ENCODE measurements around the gene CMTM5. TPM values are rescaled to one million over a fixed set of nuclear protein-coding genes. Genes with fewer than 3 reads are reported as not detected.

The CMTM5 gene, protein sequence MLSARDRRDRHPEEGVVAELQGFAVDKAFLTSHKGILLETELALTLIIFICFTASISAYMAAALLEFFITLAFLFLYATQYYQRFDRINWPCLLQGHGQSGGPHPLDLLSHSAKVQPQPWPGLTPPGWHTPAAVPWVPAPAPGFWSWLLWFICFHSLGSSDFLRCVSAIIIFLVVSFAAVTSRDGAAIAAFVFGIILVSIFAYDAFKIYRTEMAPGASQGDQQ
- 4.1 TPM for polyA plus RNA-seq (2013, experiment 1 of 2)
- polyA plus RNA-seq (2013, experiment 2 of 2), result 3.4 TPM

DNA sequence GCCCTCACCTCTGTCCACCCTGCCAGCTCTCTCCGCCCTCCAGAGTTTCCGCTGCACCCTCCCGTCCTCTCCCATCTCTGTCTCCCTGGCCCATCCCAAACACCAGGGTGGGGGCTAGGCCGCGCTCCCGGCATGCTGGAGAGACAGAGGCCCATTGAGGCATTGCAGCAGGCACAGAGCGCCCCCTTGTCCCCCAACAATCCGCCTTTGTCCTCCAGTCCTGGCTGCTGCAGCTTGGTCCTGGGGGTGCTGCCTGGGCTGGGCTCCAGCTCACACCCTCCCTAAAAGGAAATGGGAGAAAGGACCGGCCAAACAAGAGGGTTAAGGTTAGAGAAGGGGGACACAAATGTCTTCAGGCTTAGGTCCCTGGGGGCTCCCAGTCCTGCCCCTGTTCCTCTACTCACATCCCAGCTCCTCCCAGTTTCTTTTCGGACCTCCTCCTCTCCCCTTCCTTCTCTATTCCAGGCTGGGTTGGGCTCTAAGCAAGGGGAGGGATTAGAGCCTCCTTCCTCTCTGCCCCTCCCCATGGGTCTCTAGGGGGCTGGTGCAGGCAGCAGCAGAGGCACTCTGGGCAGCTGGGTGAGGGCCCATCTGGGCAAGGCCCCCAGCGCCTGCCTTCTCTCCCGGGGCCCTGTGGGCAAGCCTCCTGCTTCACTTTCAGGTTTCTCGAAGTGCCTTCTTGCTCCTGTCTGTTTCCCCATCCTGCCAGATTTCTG, at the start of gene CMTM5:
CMTM5 (plus strand) TSS at position 565 of the 716 bp plus-strand sequence. CDS start 206 bp downstream, outside the sequence.
- Histone ChIP-seq H3K9me3 (ENCODE audit: control insufficient read depth, low read length) (no peaks in the 10 kb centered on the region), H3K27ac (ENCODE audit: low read depth, low read length, severe bottlenecking) (no peak within 1 kb of the TSS), H3K4me3 (ENCODE audit: extremely low read depth, insufficient read depth, low read length, poor library complexity, severe bottlenecking) (no peak within 1 kb of the TSS), H3K36me3 (ENCODE audit: control insufficient read depth, insufficient read depth, low read length) (no peaks in the 10 kb centered on the region), H3K4me1 (ENCODE audit: control insufficient read depth, insufficient read depth, low read length, poor library complexity, severe bottlenecking) (no peaks in the 10 kb centered on the region)
- 66 to 79% methylated on average over 9 to 11 of the region's 13 CpGs for WGBS, 2 experiments (ENCODE audit: insufficient coverage in 2 of 2)

- Histone ChIP-seq H3K9me3 (ENCODE audit: control insufficient read depth, low read length) (no peaks in the 10 kb centered on the region), H3K4me1 (ENCODE audit: control insufficient read depth, insufficient read depth, low read length, poor library complexity, severe bottlenecking) (peaks cover 6% of the 10 kb centered on the region), H3K36me3 (ENCODE audit: control insufficient read depth, insufficient read depth, low read length) (peaks cover 31% of the 10 kb centered on the region), H3K4me3 (ENCODE audit: extremely low read depth, insufficient read depth, low read length, poor library complexity, severe bottlenecking) (no peak overlapping the region), H3K27ac (ENCODE audit: low read depth, low read length, severe bottlenecking) (no peak overlapping the region)
- WGBS, 2 experiments (ENCODE audit: insufficient coverage in 2 of 2), result 69 to 100% methylated on average over 1 to 3 of the region's 4 CpGs
Measured at GRCh38 chr14:23327947-23328744, 48.7 kb upstream of the CMTM5 start.

- WGBS, 2 experiments (ENCODE audit: insufficient coverage in 2 of 2), result 100% methylated on average over 1 to 3 of the region's 5 CpGs
- H3K36me3 ChIP-seq (ENCODE audit: control insufficient read depth, insufficient read depth, low read length), result no peaks in the 10 kb centered on the region
- H3K27ac ChIP-seq (ENCODE audit: low read depth, low read length, severe bottlenecking), result no peak overlapping the region
- H3K4me3 ChIP-seq (ENCODE audit: extremely low read depth, insufficient read depth, low read length, poor library complexity, severe bottlenecking), result no peak overlapping the region
- peaks cover 15% of the 10 kb centered on the region for H3K9me3 ChIP-seq (ENCODE audit: control insufficient read depth, low read length)
- H3K4me1 ChIP-seq (ENCODE audit: control insufficient read depth, insufficient read depth, low read length, poor library complexity, severe bottlenecking), result no peaks in the 10 kb centered on the region
Measured at GRCh38 chr14:23335623-23336022, 41.2 kb upstream of the CMTM5 start.

DNA sequence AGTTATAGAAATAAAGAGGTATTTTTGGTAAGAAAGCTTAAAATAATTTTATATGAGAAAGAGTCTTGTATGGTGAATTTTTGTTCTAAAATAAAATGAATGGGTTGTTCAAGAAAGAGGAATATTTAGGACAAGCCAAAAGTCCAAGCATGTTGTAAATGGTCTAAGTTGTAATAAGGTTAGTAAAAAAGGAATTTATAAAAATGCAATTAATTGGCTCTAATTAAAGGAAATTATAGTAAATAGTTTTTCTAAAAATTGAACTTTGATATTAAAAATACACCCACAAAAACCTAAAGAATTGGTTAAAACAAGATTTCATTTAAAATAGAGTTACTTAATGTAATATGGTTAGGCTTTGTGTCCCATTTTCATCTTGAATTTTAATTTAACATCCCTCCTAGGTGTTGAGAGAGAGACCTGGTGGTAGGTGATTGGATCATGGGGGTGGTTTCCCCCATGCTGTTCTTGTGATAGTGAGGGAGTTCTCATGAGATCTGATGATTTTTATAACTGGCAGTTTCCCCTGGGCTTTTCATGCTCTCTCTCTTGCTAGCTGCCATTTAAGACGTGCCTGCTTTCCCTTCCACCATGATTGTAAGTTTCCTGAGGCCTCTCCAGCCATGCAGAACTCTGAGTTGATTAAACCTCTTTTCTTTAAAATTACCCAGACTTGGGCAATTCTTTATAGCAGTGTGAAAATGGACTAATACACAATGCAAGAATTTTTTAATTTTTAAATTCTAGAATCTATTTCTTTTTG, 37.2 kb upstream of the CMTM5 start:
- H3K27ac ChIP-seq (ENCODE audit: low read depth, low read length, severe bottlenecking), result no peak overlapping the region
- 91% methylated on average over 1 of the region's 1 CpG; no CpG with 5 or more reads in 1 of the 2 experiments for WGBS, 2 experiments (ENCODE audit: insufficient coverage in 2 of 2)
- no peak overlapping the region for H3K4me3 ChIP-seq (ENCODE audit: extremely low read depth, insufficient read depth, low read length, poor library complexity, severe bottlenecking)
- no peaks in the 10 kb centered on the region for H3K36me3 ChIP-seq (ENCODE audit: control insufficient read depth, insufficient read depth, low read length)
- H3K9me3 ChIP-seq (ENCODE audit: control insufficient read depth, low read length), result peaks cover 24% of the 10 kb centered on the region
- no peaks in the 10 kb centered on the region for H3K4me1 ChIP-seq (ENCODE audit: control insufficient read depth, insufficient read depth, low read length, poor library complexity, severe bottlenecking)

GRCh38 chr14:23344481-23344880, 32.4 kb upstream of the CMTM5 start:
- no peak overlapping the region for H3K27ac ChIP-seq (ENCODE audit: low read depth, low read length, severe bottlenecking)
- H3K4me3 ChIP-seq (ENCODE audit: extremely low read depth, insufficient read depth, low read length, poor library complexity, severe bottlenecking), result no peak overlapping the region
- H3K36me3 ChIP-seq (ENCODE audit: control insufficient read depth, insufficient read depth, low read length), result peaks cover 4% of the 10 kb centered on the region
- 75 to 92% methylated on average over 1 of the region's 3 CpGs for WGBS, 2 experiments (ENCODE audit: insufficient coverage in 2 of 2)
- peaks cover 4% of the 10 kb centered on the region for H3K4me1 ChIP-seq (ENCODE audit: control insufficient read depth, insufficient read depth, low read length, poor library complexity, severe bottlenecking)
- peaks cover 18% of the 10 kb centered on the region for H3K9me3 ChIP-seq (ENCODE audit: control insufficient read depth, low read length)

DNA sequence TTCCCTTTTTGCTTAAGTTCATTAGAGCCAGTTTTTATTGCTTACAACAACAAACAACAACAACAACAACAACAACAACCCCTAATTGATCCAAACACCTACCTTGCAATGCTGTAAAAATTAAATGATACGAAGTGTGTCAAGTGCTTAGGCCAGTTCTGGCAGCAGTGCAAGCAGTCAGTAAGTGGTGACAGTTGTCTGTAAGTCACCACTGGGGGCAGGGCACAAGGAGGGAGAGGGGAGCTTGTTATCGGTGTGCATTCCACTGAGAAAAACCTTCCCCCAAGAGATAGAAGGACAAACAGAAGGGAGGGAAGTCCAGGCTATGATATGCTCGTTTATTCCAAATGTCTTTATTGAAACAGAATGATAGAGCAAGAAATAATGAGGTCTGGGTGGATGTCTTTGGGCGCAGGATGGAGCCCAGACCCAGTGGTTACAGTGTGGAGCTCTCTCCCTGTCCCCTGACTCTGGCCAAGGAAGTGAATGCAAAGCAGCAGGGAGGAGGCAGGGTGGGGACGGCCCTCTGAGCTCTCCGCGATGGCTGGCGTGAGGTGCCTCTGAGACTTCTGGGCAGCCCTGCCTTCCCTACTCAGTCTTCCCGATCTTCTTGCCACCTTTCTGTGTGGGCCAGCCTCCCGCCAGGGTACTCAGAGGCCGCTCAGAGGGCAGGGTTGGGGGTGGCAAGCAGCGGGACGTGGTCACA, 30.7 kb upstream of the CMTM5 start:
- no peak overlapping the region for H3K27ac ChIP-seq (ENCODE audit: low read depth, low read length, severe bottlenecking)
- peaks cover 6% of the 10 kb centered on the region for H3K36me3 ChIP-seq (ENCODE audit: control insufficient read depth, insufficient read depth, low read length)
- H3K9me3 ChIP-seq (ENCODE audit: control insufficient read depth, low read length), result peaks cover 7% of the 10 kb centered on the region
- H3K4me1 ChIP-seq (ENCODE audit: control insufficient read depth, insufficient read depth, low read length, poor library complexity, severe bottlenecking), result peaks cover 4% of the 10 kb centered on the region
- 72 to 74% methylated on average over 12 of the region's 13 CpGs for WGBS, 2 experiments (ENCODE audit: insufficient coverage in 2 of 2)
- H3K4me3 ChIP-seq (ENCODE audit: extremely low read depth, insufficient read depth, low read length, poor library complexity, severe bottlenecking), result no peak overlapping the region

- Histone ChIP-seq H3K9me3 (ENCODE audit: control insufficient read depth, low read length) (peaks cover under 1% of the 10 kb centered on the region), H3K4me3 (ENCODE audit: extremely low read depth, insufficient read depth, low read length, poor library complexity, severe bottlenecking) (no peak overlapping the region), H3K27ac (ENCODE audit: low read depth, low read length, severe bottlenecking) (no peak overlapping the region), H3K36me3 (ENCODE audit: control insufficient read depth, insufficient read depth, low read length) (peaks cover 8% of the 10 kb centered on the region), H3K4me1 (ENCODE audit: control insufficient read depth, insufficient read depth, low read length, poor library complexity, severe bottlenecking) (peaks cover 4% of the 10 kb centered on the region)
- 92 to 94% methylated on average over 21 to 23 of the region's 27 CpGs for WGBS, 2 experiments (ENCODE audit: insufficient coverage in 2 of 2)
Measured at GRCh38 chr14:23346693-23347405, 30.0 kb upstream of the CMTM5 start.

GRCh38 chr14:23347406-23348296, 29.2 kb upstream of the CMTM5 start:
- H3K36me3 ChIP-seq (ENCODE audit: control insufficient read depth, insufficient read depth, low read length), result peaks cover 8% of the 10 kb centered on the region
- no peak overlapping the region for H3K4me3 ChIP-seq (ENCODE audit: extremely low read depth, insufficient read depth, low read length, poor library complexity, severe bottlenecking)
- H3K9me3 ChIP-seq (ENCODE audit: control insufficient read depth, low read length), result no peaks in the 10 kb centered on the region
- H3K27ac ChIP-seq (ENCODE audit: low read depth, low read length, severe bottlenecking), result no peak overlapping the region
- WGBS, 2 experiments (ENCODE audit: insufficient coverage in 2 of 2), result 94% methylated on average over 5 to 16 of the region's 19 CpGs
- peaks cover 4% of the 10 kb centered on the region for H3K4me1 ChIP-seq (ENCODE audit: control insufficient read depth, insufficient read depth, low read length, poor library complexity, severe bottlenecking)

- Histone ChIP-seq H3K9me3 (ENCODE audit: control insufficient read depth, low read length) (no peaks in the 10 kb centered on the region), H3K36me3 (ENCODE audit: control insufficient read depth, insufficient read depth, low read length) (peaks cover 8% of the 10 kb centered on the region), H3K27ac (ENCODE audit: low read depth, low read length, severe bottlenecking) (no peak overlapping the region), H3K4me3 (ENCODE audit: extremely low read depth, insufficient read depth, low read length, poor library complexity, severe bottlenecking) (no peak overlapping the region), H3K4me1 (ENCODE audit: control insufficient read depth, insufficient read depth, low read length, poor library complexity, severe bottlenecking) (peaks cover 4% of the 10 kb centered on the region)
- 92 to 100% methylated on average over 1 to 2 of the region's 6 CpGs for WGBS, 2 experiments (ENCODE audit: insufficient coverage in 2 of 2)
Measured at GRCh38 chr14:23348297-23348655, 28.6 kb upstream of the CMTM5 start.
